HEK293 (cell line): ENCODE results near the gene GARIN5B.

Source experiments
- BCL11A ChIP-seq: fragments of 450-650 bp; formaldehyde crosslinking; IDR thresholded peaks from 2 replicates; pipeline ENCODE4 v1.5.1; 2016; ENCODE audit warnings: low read depth, missing biosample characterization, missing genetic modification characterization
- BCL11B ChIP-seq: fragments of 450-650 bp; formaldehyde crosslinking; IDR thresholded peaks from 2 replicates; pipeline ENCODE4 v1.5.1; 2016; ENCODE audit warnings: low read depth, missing biosample characterization, missing genetic modification characterization
- EGR2 ChIP-seq: fragments of 450-650 bp; formaldehyde crosslinking; IDR thresholded peaks from 2 replicates; pipeline ENCODE4 v1.5.1; 2016; ENCODE audit warnings: low read depth, missing biosample characterization, missing genetic modification characterization
- GFI1B ChIP-seq: fragments of 450-650 bp; formaldehyde crosslinking; IDR thresholded peaks from 2 replicates; pipeline ENCODE4 v1.5.1; 2016; ENCODE audit warnings: missing biosample characterization, missing genetic modification characterization
- KLF17 ChIP-seq: fragments of 450-650 bp; formaldehyde crosslinking; IDR thresholded peaks from 2 replicates; pipeline ENCODE4 v1.5.1; 2016; ENCODE audit warnings: missing biosample characterization, missing genetic modification characterization
- PRDM6 ChIP-seq: fragments of 450-650 bp; formaldehyde crosslinking; IDR thresholded peaks from 2 replicates; pipeline ENCODE4 v1.5.1; 2017; ENCODE audit warnings: missing biosample characterization, missing genetic modification characterization
- SCRT2 ChIP-seq: fragments of 450-650 bp; formaldehyde crosslinking; IDR thresholded peaks from 2 replicates; pipeline ENCODE4 v1.5.1; 2016; ENCODE audit warnings: missing biosample characterization, missing genetic modification characterization
- ZBTB1 ChIP-seq: fragments of 450-650 bp; formaldehyde crosslinking; IDR thresholded peaks from 2 replicates; pipeline ENCODE4 v1.5.1; 2016; ENCODE audit warnings: missing biosample characterization, missing genetic modification characterization
- ZBTB44 ChIP-seq: fragments of 450-650 bp; IDR thresholded peaks from 2 replicates; pipeline ENCODE4 v1.5.1; 2018; ENCODE audit warnings: missing biosample characterization, mild to moderate bottlenecking, missing genetic modification characterization
- ZBTB6 ChIP-seq: fragments of 450-650 bp; formaldehyde crosslinking; IDR thresholded peaks from 2 replicates; pipeline ENCODE4 v1.5.1; 2017; ENCODE audit warnings: missing biosample characterization, missing genetic modification characterization
- ZBTB7A ChIP-seq: fragments of 450-650 bp; formaldehyde crosslinking; IDR thresholded peaks from 2 replicates; pipeline ENCODE4 v1.5.1; 2016; ENCODE audit warnings: low read depth, missing biosample characterization, missing genetic modification characterization
- ZFP37 ChIP-seq: fragments of 450-650 bp; formaldehyde crosslinking; IDR thresholded peaks from 2 replicates; pipeline ENCODE4 v1.5.1; 2016; ENCODE audit warnings: missing biosample characterization, missing genetic modification characterization
- ZIC2 ChIP-seq: fragments of 450-650 bp; formaldehyde crosslinking; IDR thresholded peaks from 2 replicates; pipeline ENCODE4 v1.5.1; 2016; ENCODE audit warnings: missing biosample characterization, missing genetic modification characterization
- ZNF138 ChIP-seq: fragments of 450-650 bp; formaldehyde crosslinking; IDR thresholded peaks from 2 replicates; pipeline ENCODE4 v1.5.1; 2016; ENCODE audit warnings: missing biosample characterization, missing genetic modification characterization, borderline replicate concordance
- ZNF174 ChIP-seq: fragments of 450-650 bp; formaldehyde crosslinking; IDR thresholded peaks from 2 replicates; pipeline ENCODE4 v1.5.0; 2017; ENCODE audit warnings: missing biosample characterization, mild to moderate bottlenecking, missing genetic modification characterization
- ZNF184 ChIP-seq: fragments of 450-650 bp; IDR thresholded peaks from 2 replicates; pipeline ENCODE4 v1.5.1; 2018; ENCODE audit warnings: missing biosample characterization, mild to moderate bottlenecking, missing genetic modification characterization
- ZNF202 ChIP-seq: fragments of 450-650 bp; formaldehyde crosslinking; IDR thresholded peaks from 2 replicates; pipeline ENCODE4 v1.5.1; 2016; ENCODE audit warnings: missing biosample characterization, missing genetic modification characterization, borderline replicate concordance
- ZNF239 ChIP-seq: fragments of 450-650 bp; formaldehyde crosslinking; IDR thresholded peaks from 2 replicates; pipeline ENCODE4 v1.5.1; 2016; ENCODE audit warnings: missing biosample characterization, missing genetic modification characterization
- ZNF302 ChIP-seq: fragments of 450-650 bp; formaldehyde crosslinking; IDR thresholded peaks from 2 replicates; pipeline ENCODE4 v1.5.1; 2016; ENCODE audit warnings: missing biosample characterization, missing genetic modification characterization, low read depth
- ZNF354C ChIP-seq: fragments of 450-650 bp; formaldehyde crosslinking; IDR thresholded peaks from 2 replicates; pipeline ENCODE4 v1.5.1; 2016; ENCODE audit warnings: missing biosample characterization, missing genetic modification characterization, low read depth, borderline replicate concordance
- ZNF394 ChIP-seq: fragments of 450-650 bp; formaldehyde crosslinking; IDR thresholded peaks from 2 replicates; pipeline ENCODE4 v1.5.1; 2016; ENCODE audit warnings: missing biosample characterization, missing genetic modification characterization, mild to moderate bottlenecking, moderate library complexity, borderline replicate concordance
- ZNF48 ChIP-seq: fragments of 450-650 bp; formaldehyde crosslinking; IDR thresholded peaks from 2 replicates; pipeline ENCODE4 v1.5.1; 2016; ENCODE audit warnings: missing biosample characterization, missing genetic modification characterization
- ZNF488 ChIP-seq: fragments of 450-650 bp; formaldehyde crosslinking; IDR thresholded peaks from 2 replicates; pipeline ENCODE4 v1.5.1; 2016; ENCODE audit warnings: missing biosample characterization, missing genetic modification characterization
- ZNF560 ChIP-seq: fragments of 450-650 bp; formaldehyde crosslinking; IDR thresholded peaks from 2 replicates; pipeline ENCODE4 v1.5.1; 2017; ENCODE audit warnings: missing biosample characterization, missing genetic modification characterization, borderline replicate concordance
- ZNF561 ChIP-seq: fragments of 450-650 bp; IDR thresholded peaks from 2 replicates; pipeline ENCODE4 v1.5.1; 2018; ENCODE audit warnings: missing biosample characterization, missing genetic modification characterization, borderline replicate concordance
- ZNF600 ChIP-seq: fragments of 450-650 bp; formaldehyde crosslinking; IDR thresholded peaks from 2 replicates; pipeline ENCODE4 v1.5.1; 2016; ENCODE audit warnings: missing biosample characterization, missing genetic modification characterization
- ZNF645 ChIP-seq: fragments of 450-650 bp; formaldehyde crosslinking; IDR thresholded peaks from 2 replicates; pipeline ENCODE4; 2016; ENCODE audit warnings: missing biosample characterization, missing genetic modification characterization
- ZNF701 ChIP-seq: fragments of 450-650 bp; formaldehyde crosslinking; IDR thresholded peaks from 2 replicates; pipeline ENCODE4 v1.5.1; 2016; ENCODE audit warnings: missing biosample characterization, missing genetic modification characterization
- ZNF768 ChIP-seq: fragments of 450-650 bp; formaldehyde crosslinking; IDR thresholded peaks from 2 replicates; pipeline ENCODE4 v1.5.1; 2018; ENCODE audit warnings: missing biosample characterization, mild to moderate bottlenecking, missing genetic modification characterization
- ZNF791 ChIP-seq: fragments of 450-650 bp; formaldehyde crosslinking; IDR thresholded peaks from 2 replicates; pipeline ENCODE4 v1.5.1; 2016; ENCODE audit warnings: missing biosample characterization, missing genetic modification characterization
- ZSCAN5A ChIP-seq: fragments of 450-650 bp; formaldehyde crosslinking; IDR thresholded peaks from 2 replicates; pipeline ENCODE4 v1.5.1; 2016; ENCODE audit warnings: missing biosample characterization, missing genetic modification characterization

GARIN5B gene

GRCh38 chr19:55372316-55373081 is 9.4 kb upstream of the GARIN5B start (continued):
- TF ChIP-seq GFI1B (no peak), ZNF791 (tag by site-specific recombination) (no peak), ZBTB1 (tag by site-specific recombination) (no peak), ZNF184 (tag by site-specific recombination) (no peak), BCL11B (tag by site-specific recombination) (no peak), ZNF202 (no peak), EGR2 (no peak), ZBTB6 (tag by site-specific recombination) (no peak), ZNF354C (tag by site-specific recombination) (no peak), PRDM6 (tag by site-specific recombination) (no peak), KLF17 (tag by site-specific recombination) (0 out of 2 replicates have a peak, but pooled peaks have one; percentile 34), ZNF560 (tag by site-specific recombination) (no peak), ZNF768 (tag by site-specific recombination) (no peak), ZNF302 (no peak), ZNF645 (tag by site-specific recombination) (no peak), ZNF48 (tag by site-specific recombination) (no peak), ZNF701 (no peak), ZNF394 (no peak), ZNF600 (no peak), ZNF561 (tag by site-specific recombination) (no peak), ZSCAN5A (no peak), ZBTB7A (tag by site-specific recombination) (no peak; the same call in 1 of the 2 replicates), ZNF174 (tag by site-specific recombination) (no peak), ZNF138 (tag by site-specific recombination) (no peak), ZBTB44 (tag by site-specific recombination) (no peak), ZFP37 (tag by site-specific recombination) (no peak), BCL11A (tag by site-specific recombination) (peak; percentile 53; the same call in 1 of the 2 replicates), ZNF239 (no peak), SCRT2 (no peak), ZIC2 (tag by site-specific recombination) (peak; percentile 94), ZNF488 (no peak)
